Transverse colon (tissue), 3 donors: ENCODE results near the gene LMCD1.

ENCODE experiments used
- CTCF ChIP-seq, 5 experiments: fragments of 200-600 bp in 3 of 5; fragments of 450-650 bp in 2 of 5; sonication (generic) in 3 of 5; IDR thresholded peaks; 1 replicate in 2 of 5; 2 replicates in 3 of 5; pipeline ENCODE4 v1.5.1; 2016 to 2017; ENCODE audit warnings: antibody characterized with exemption in 5 of 5, inconsistent platforms in 3 of 5, mild to moderate bottlenecking in 2 of 5, moderate library complexity in 1 of 5
- POLR2A ChIP-seq: fragments of 450-650 bp; IDR thresholded peaks from one replicate; pipeline ENCODE4 v1.6.1; 2016; ENCODE audit warnings: antibody characterized with exemption, mild to moderate bottlenecking, moderate library complexity

- no peak for TF ChIP-seq POLR2A
- TF ChIP-seq CTCF (IDR thresholded peaks at IDR 0.05): no peak
These were observed 51.8 kb downstream of the LMCD1 start for GRCh38 chr3:8553405-8553804.
